Measurements from ENCODE around the gene TBC1D9.

The TBC1D9 gene

GRCh38 chr4:140799686-140800225 lies 43.6 kb upstream of the TBC1D9 start:
- Histone ChIP-seq H4K91ac (ENCODE audit: low read depth, low read length, poor library complexity) (no peak overlapping the region), H3K18ac (ENCODE audit: low read length) (no peak overlapping the region), H2BK12ac (ENCODE audit: low read length) (no peak overlapping the region), H3K9ac (ENCODE audit: low read depth, low read length, poor library complexity) (no peak overlapping the region), H3K79me1 (ENCODE audit: low read depth, low read length) (no peaks in the 10 kb centered on the region), H3K27ac (replicated peaks; ENCODE audit: low read length) (no peak overlapping the region), H2BK5ac (ENCODE audit: low read length) (no peak overlapping the region), H2AK5ac (ENCODE audit: low read depth, low read length) (no peak overlapping the region), H2AFZ (ENCODE audit: low read length) (no peak overlapping the region), H3K4ac (ENCODE audit: low read length) (no peak overlapping the region), H2BK15ac (ENCODE audit: low read length) (no peak overlapping the region), H3K23ac (ENCODE audit: low read depth, low read length, poor library complexity) (no peak overlapping the region), H2BK120ac (ENCODE audit: low read depth, low read length) (no peak overlapping the region), H4K8ac (ENCODE audit: low read depth, low read length) (no peak overlapping the region), H3K4me2 (ENCODE audit: insufficient read depth, low read length, poor library complexity, severe bottlenecking) (no peak overlapping the region), H3K4me3 (ENCODE audit: low read length in 2 of 2) (no peak overlapping the region), H3K14ac (ENCODE audit: low read length) (no peak overlapping the region), H3K9me3 (replicated peaks in 1 of 2; ENCODE audit: control insufficient read depth in 2 of 2, insufficient read depth in 1 of 2, low read depth in 1 of 2, low read length in 2 of 2) (no peaks in the 10 kb centered on the region), H3K4me1 (ENCODE audit: control insufficient read depth in 2 of 2, insufficient read depth in 1 of 2, low read depth in 1 of 2, low read length in 2 of 2) (no peaks in the 10 kb centered on the region), H3K36me3 (replicated peaks in 1 of 2; ENCODE audit: control insufficient read depth in 2 of 2, insufficient read depth in 2 of 2, low read length in 2 of 2) (no peaks in the 10 kb centered on the region), H3K27me3 (ENCODE audit: control insufficient read depth in 3 of 3, insufficient read depth in 3 of 3, low read depth in 1 of 3, low read length in 3 of 3) (no peaks in the 10 kb centered on the region)
- DNase-seq (ENCODE audit: low spot score): no peak
- WGBS, 2 donors (ENCODE audit: extremely low coverage in 2 of 2, insufficient read length in 2 of 2, insufficient replicate concordance in 1 of 2): no CpG with 5 or more reads among the region's 5 CpGs

GRCh38 chr4:140793291-140793690 lies 37.1 kb upstream of the TBC1D9 start:
- no CpG with 5 or more reads among the region's 2 CpGs for WGBS, 2 donors (ENCODE audit: extremely low coverage in 2 of 2, insufficient read length in 2 of 2, insufficient replicate concordance in 1 of 2)

GRCh38 chr4:140790765-140791164 lies 34.6 kb upstream of the TBC1D9 start:
- H3K4me3 ChIP-seq (ENCODE audit: low read length in 2 of 2): no peak overlapping the region
- no peak overlapping the region for H2AK5ac ChIP-seq (ENCODE audit: low read depth, low read length)
- no peak overlapping the region for H2BK12ac ChIP-seq (ENCODE audit: low read length)
- no peak overlapping the region for H3K23ac ChIP-seq (ENCODE audit: low read depth, low read length, poor library complexity)
- H3K79me1 ChIP-seq (ENCODE audit: low read depth, low read length): no peaks in the 10 kb centered on the region
- H3K9ac ChIP-seq (ENCODE audit: low read depth, low read length, poor library complexity): no peak overlapping the region
- no peak overlapping the region for H2BK15ac ChIP-seq (ENCODE audit: low read length)
- no peak overlapping the region for H2BK120ac ChIP-seq (ENCODE audit: low read depth, low read length)
- H3K14ac ChIP-seq (ENCODE audit: low read length): no peak overlapping the region
- no peak overlapping the region for H2BK5ac ChIP-seq (ENCODE audit: low read length)
- no peaks in the 10 kb centered on the region for H3K36me3 ChIP-seq (replicated peaks in 1 of 2; ENCODE audit: control insufficient read depth in 2 of 2, insufficient read depth in 2 of 2, low read length in 2 of 2)
- no peak overlapping the region for H3K27ac ChIP-seq (replicated peaks; ENCODE audit: low read length)
- no peak overlapping the region for H3K4ac ChIP-seq (ENCODE audit: low read length)
- peaks cover 0 to 3% of the 10 kb centered on the region in 2 donors for H3K9me3 ChIP-seq (replicated peaks in 1 of 2; ENCODE audit: control insufficient read depth in 2 of 2, insufficient read depth in 1 of 2, low read depth in 1 of 2, low read length in 2 of 2)
- H4K91ac ChIP-seq (ENCODE audit: low read depth, low read length, poor library complexity): no peak overlapping the region
- H3K4me2 ChIP-seq (ENCODE audit: insufficient read depth, low read length, poor library complexity, severe bottlenecking): no peak overlapping the region
- DNase-seq (ENCODE audit: low spot score): no peak
- H4K8ac ChIP-seq (ENCODE audit: low read depth, low read length): no peak overlapping the region
- H3K18ac ChIP-seq (ENCODE audit: low read length): no peak overlapping the region
- no peak overlapping the region for H2AFZ ChIP-seq (ENCODE audit: low read length)
- H3K27me3 ChIP-seq (ENCODE audit: control insufficient read depth in 3 of 3, insufficient read depth in 3 of 3, low read depth in 1 of 3, low read length in 3 of 3): no peaks in the 10 kb centered on the region
- no CpG with 5 or more reads among the region's 3 CpGs for WGBS, 2 donors (ENCODE audit: extremely low coverage in 2 of 2, insufficient read length in 2 of 2, insufficient replicate concordance in 1 of 2)
- peaks cover 0 to 7% of the 10 kb centered on the region in 2 donors for H3K4me1 ChIP-seq (ENCODE audit: control insufficient read depth in 2 of 2, insufficient read depth in 1 of 2, low read depth in 1 of 2, low read length in 2 of 2)

More at GRCh38 chr4:140793291-140793690, 37.1 kb upstream of the TBC1D9 start:
- H2BK15ac ChIP-seq (ENCODE audit: low read length): no peak overlapping the region
- no peaks in the 10 kb centered on the region for H3K27me3 ChIP-seq (ENCODE audit: control insufficient read depth in 3 of 3, insufficient read depth in 3 of 3, low read depth in 1 of 3, low read length in 3 of 3)
- peaks cover 0 to 7% of the 10 kb centered on the region in 2 donors for H3K4me1 ChIP-seq (ENCODE audit: control insufficient read depth in 2 of 2, insufficient read depth in 1 of 2, low read depth in 1 of 2, low read length in 2 of 2)
- peaks cover 0 to 3% of the 10 kb centered on the region in 2 donors for H3K9me3 ChIP-seq (replicated peaks in 1 of 2; ENCODE audit: control insufficient read depth in 2 of 2, insufficient read depth in 1 of 2, low read depth in 1 of 2, low read length in 2 of 2)
- no peaks in the 10 kb centered on the region for H3K79me1 ChIP-seq (ENCODE audit: low read depth, low read length)
- no peak overlapping the region for H2BK12ac ChIP-seq (ENCODE audit: low read length)
- no peak for DNase-seq (ENCODE audit: low spot score)
- H2AFZ ChIP-seq (ENCODE audit: low read length): no peak overlapping the region
- H3K4ac ChIP-seq (ENCODE audit: low read length): no peak overlapping the region
- no peak overlapping the region for H3K4me3 ChIP-seq (ENCODE audit: low read length in 2 of 2)
- H2BK5ac ChIP-seq (ENCODE audit: low read length): no peak overlapping the region
- peak overlapping the region; percentile 76 for H3K23ac ChIP-seq (ENCODE audit: low read depth, low read length, poor library complexity)
- H3K4me2 ChIP-seq (ENCODE audit: insufficient read depth, low read length, poor library complexity, severe bottlenecking): no peak overlapping the region
- H2BK120ac ChIP-seq (ENCODE audit: low read depth, low read length): no peak overlapping the region
- no peaks in the 10 kb centered on the region for H3K36me3 ChIP-seq (replicated peaks in 1 of 2; ENCODE audit: control insufficient read depth in 2 of 2, insufficient read depth in 2 of 2, low read length in 2 of 2)
- no peak overlapping the region for H3K9ac ChIP-seq (ENCODE audit: low read depth, low read length, poor library complexity)
- H2AK5ac ChIP-seq (ENCODE audit: low read depth, low read length): no peak overlapping the region
- no peak overlapping the region for H3K27ac ChIP-seq (replicated peaks; ENCODE audit: low read length)
- H4K91ac ChIP-seq (ENCODE audit: low read depth, low read length, poor library complexity): no peak overlapping the region
- peak overlapping the region; percentile 78 for H3K18ac ChIP-seq (ENCODE audit: low read length)
- no peak overlapping the region for H4K8ac ChIP-seq (ENCODE audit: low read depth, low read length)
- H3K14ac ChIP-seq (ENCODE audit: low read length): no peak overlapping the region

- no peak overlapping the region for H3K18ac ChIP-seq (ENCODE audit: low read length)
- H3K14ac ChIP-seq (ENCODE audit: low read length): no peak overlapping the region
- H2AK5ac ChIP-seq (ENCODE audit: low read depth, low read length): no peak overlapping the region
- H4K91ac ChIP-seq (ENCODE audit: low read depth, low read length, poor library complexity): no peak overlapping the region
- H2BK120ac ChIP-seq (ENCODE audit: low read depth, low read length): no peak overlapping the region
- no peak overlapping the region for H2AFZ ChIP-seq (ENCODE audit: low read length)
- DNase-seq (ENCODE audit: low spot score): no peak
- no peak overlapping the region for H2BK5ac ChIP-seq (ENCODE audit: low read length)
- no peak overlapping the region for H2BK15ac ChIP-seq (ENCODE audit: low read length)
- H3K4ac ChIP-seq (ENCODE audit: low read length): no peak overlapping the region
- H3K36me3 ChIP-seq (replicated peaks in 1 of 2; ENCODE audit: control insufficient read depth in 2 of 2, insufficient read depth in 2 of 2, low read length in 2 of 2): no peaks in the 10 kb centered on the region
- WGBS, 2 donors (ENCODE audit: extremely low coverage in 2 of 2, insufficient read length in 2 of 2, insufficient replicate concordance in 1 of 2): no CpG with 5 or more reads among the region's 4 CpGs
- no peak overlapping the region for H3K23ac ChIP-seq (ENCODE audit: low read depth, low read length, poor library complexity)
- H3K4me1 ChIP-seq (ENCODE audit: control insufficient read depth in 2 of 2, insufficient read depth in 1 of 2, low read depth in 1 of 2, low read length in 2 of 2): peaks cover 0 to 7% of the 10 kb centered on the region in 2 donors
- H3K27ac ChIP-seq (replicated peaks; ENCODE audit: low read length): no peak overlapping the region
- no peak overlapping the region for H3K9ac ChIP-seq (ENCODE audit: low read depth, low read length, poor library complexity)
- H3K4me3 ChIP-seq (ENCODE audit: low read length in 2 of 2): no peak overlapping the region
- no peak overlapping the region for H2BK12ac ChIP-seq (ENCODE audit: low read length)
- peaks cover 0 to 3% of the 10 kb centered on the region in 2 donors for H3K9me3 ChIP-seq (replicated peaks in 1 of 2; ENCODE audit: control insufficient read depth in 2 of 2, insufficient read depth in 1 of 2, low read depth in 1 of 2, low read length in 2 of 2)
- H3K4me2 ChIP-seq (ENCODE audit: insufficient read depth, low read length, poor library complexity, severe bottlenecking): no peak overlapping the region
- H4K8ac ChIP-seq (ENCODE audit: low read depth, low read length): no peak overlapping the region
- H3K27me3 ChIP-seq (ENCODE audit: control insufficient read depth in 3 of 3, insufficient read depth in 3 of 3, low read depth in 1 of 3, low read length in 3 of 3): no peaks in the 10 kb centered on the region
- H3K79me1 ChIP-seq (ENCODE audit: low read depth, low read length): no peaks in the 10 kb centered on the region
Observed at GRCh38 chr4:140790171-140790570, 34.0 kb upstream of the TBC1D9 start.
